ENCODE results near the gene HSPBAP1. TPM values are rescaled to one million over a fixed set of nuclear protein-coding genes. Genes with fewer than 3 reads are reported as not detected.

Gene HSPBAP1
- total RNA-seq, 1 experiment from 2014 or later = 6.4 TPM

DNA sequence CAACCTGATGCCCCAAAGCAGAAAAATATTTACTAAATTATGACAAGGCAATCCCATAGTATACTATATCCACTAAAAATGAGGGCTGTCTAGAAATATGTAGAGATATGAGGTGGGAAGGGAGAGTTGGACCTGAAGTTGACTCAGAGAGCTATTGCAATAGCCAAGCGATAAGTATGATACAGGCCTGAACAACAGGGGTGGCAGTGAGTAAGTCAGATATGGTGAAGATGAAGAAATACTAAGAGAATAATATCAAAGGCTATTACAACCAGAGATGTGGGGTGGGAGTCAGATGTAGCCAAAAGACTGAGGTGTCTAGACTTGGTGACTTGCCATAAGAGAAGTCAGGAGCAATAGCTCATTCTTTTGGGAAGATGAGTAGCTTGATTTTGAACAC is 9.2 kb downstream of the HSPBAP1 start:
- Histone ChIP-seq H3K4me2 (ENCODE audit: low read length) (no peak overlapping the region), H3K9me3 (ENCODE audit: low read length) (no peaks in the 10 kb centered on the region), H3K4me3 (ENCODE audit: low read length) (no peak overlapping the region), H3K9me2 (replicated peaks; ENCODE audit: low read length) (no peaks in the 10 kb centered on the region), H3K9ac (ENCODE audit: low read length) (no peak overlapping the region), H3K27ac (ENCODE audit: low read length) (no peak overlapping the region), H4K20me1 (ENCODE audit: low read length) (no peaks in the 10 kb centered on the region), H2AFZ (ENCODE audit: low read length) (no peak overlapping the region), H3K79me2 (ENCODE audit: low read length) (peaks cover 7% of the 10 kb centered on the region; the same call in 1 of the 2 replicates), H3K36me3 (ENCODE audit: low read depth, low read length) (no peaks in the 10 kb centered on the region), H3K4me1 (ENCODE audit: insufficient read depth, low read length) (peaks cover 20% of the 10 kb centered on the region), H3K27me3 (ENCODE audit: low read length) (no peaks in the 10 kb centered on the region), H3F3A (ENCODE audit: low read length, unreplicated experiment) (no peaks in the 10 kb centered on the region)
- CTCF ChIA-PET = no interaction called here
- POLR2A ChIA-PET (ENCODE audit: unreplicated experiment) = interaction anchor here (0.6 kb wide), 2 partner anchors 18 to 67 kb away, joined by 3 to 4 read pairs; no protein-coding TSS in a partner anchor
- no peak for TF ChIP-seq EZH2phosphoT487 (IDR thresholded peaks at IDR 0.05; ENCODE audit: borderline replicate concordance, low read length)
- TF ChIP-seq EZH2 (IDR thresholded peaks at IDR 0.05; ENCODE audit: low read length, unreplicated experiment) = no peak
- TF ChIP-seq, protein P1, sequence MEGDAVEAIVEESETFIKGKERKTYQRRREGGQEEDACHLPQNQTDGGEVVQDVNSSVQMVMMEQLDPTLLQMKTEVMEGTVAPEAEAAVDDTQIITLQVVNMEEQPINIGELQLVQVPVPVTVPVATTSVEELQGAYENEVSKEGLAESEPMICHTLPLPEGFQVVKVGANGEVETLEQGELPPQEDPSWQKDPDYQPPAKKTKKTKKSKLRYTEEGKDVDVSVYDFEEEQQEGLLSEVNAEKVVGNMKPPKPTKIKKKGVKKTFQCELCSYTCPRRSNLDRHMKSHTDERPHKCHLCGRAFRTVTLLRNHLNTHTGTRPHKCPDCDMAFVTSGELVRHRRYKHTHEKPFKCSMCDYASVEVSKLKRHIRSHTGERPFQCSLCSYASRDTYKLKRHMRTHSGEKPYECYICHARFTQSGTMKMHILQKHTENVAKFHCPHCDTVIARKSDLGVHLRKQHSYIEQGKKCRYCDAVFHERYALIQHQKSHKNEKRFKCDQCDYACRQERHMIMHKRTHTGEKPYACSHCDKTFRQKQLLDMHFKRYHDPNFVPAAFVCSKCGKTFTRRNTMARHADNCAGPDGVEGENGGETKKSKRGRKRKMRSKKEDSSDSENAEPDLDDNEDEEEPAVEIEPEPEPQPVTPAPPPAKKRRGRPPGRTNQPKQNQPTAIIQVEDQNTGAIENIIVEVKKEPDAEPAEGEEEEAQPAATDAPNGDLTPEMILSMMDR (conservative IDR thresholded peaks at IDR 0.05; ENCODE audit: low read depth, low read length) = no peak
- ATAC-seq = no peak
- DNase-seq = peak; percentile 10
- intact Hi-C loops (cut with micrococcal nuclease) = no loop called here
- BruUV-seq (replicated peaks) = no TSS peak

DNA sequence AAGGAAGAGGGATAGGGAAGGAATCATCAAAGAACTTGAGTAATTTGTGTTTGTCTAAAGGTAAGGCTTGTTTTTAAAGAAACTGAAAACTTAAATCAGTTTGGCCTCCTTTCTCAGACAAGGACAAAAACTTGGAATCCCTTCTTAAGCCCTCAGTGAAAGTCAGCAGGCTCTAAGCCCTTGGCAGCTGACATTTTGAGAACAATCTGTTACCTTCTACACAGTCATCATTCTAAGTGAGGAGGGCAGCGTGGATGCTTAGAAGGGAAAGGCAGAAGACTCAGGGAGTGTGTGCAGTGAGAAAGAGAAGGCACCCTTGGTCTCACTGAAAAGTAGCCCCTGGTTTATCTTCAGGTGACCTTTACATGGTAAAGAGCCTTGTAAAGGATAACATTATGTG is 10.8 kb downstream of the HSPBAP1 start:
- POLR2A ChIA-PET (ENCODE audit: unreplicated experiment) = no interaction called here
- no peaks in the 10 kb centered on the region for H4K20me1 ChIP-seq (ENCODE audit: low read length)
- CTCF ChIA-PET = no interaction called here
- TF ChIP-seq, protein P1 (conservative IDR thresholded peaks at IDR 0.05; ENCODE audit: low read depth, low read length) = no peak
- no peak for TF ChIP-seq EZH2 (IDR thresholded peaks at IDR 0.05; ENCODE audit: low read length, unreplicated experiment)
- TF ChIP-seq EZH2phosphoT487 (IDR thresholded peaks at IDR 0.05; ENCODE audit: borderline replicate concordance, low read length) = no peak
- no peak for ATAC-seq
- no peak overlapping the region for H3K4me2 ChIP-seq (ENCODE audit: low read length)
- BruUV-seq (replicated peaks) = no TSS peak
- H3K27ac ChIP-seq (ENCODE audit: low read length) = no peak overlapping the region
- H3F3A ChIP-seq (ENCODE audit: low read length, unreplicated experiment) = no peaks in the 10 kb centered on the region
- no peaks in the 10 kb centered on the region for H3K9me3 ChIP-seq (ENCODE audit: low read length)
- H3K36me3 ChIP-seq (ENCODE audit: low read depth, low read length) = no peaks in the 10 kb centered on the region
- no peaks in the 10 kb centered on the region for H3K9me2 ChIP-seq (replicated peaks; ENCODE audit: low read length)
- DNase-seq = no peak
- intact Hi-C loops (cut with micrococcal nuclease) = no loop called here
- peaks cover 3% of the 10 kb centered on the region; the same call in 1 of the 2 replicates for H3K79me2 ChIP-seq (ENCODE audit: low read length)
- H3K4me1 ChIP-seq (ENCODE audit: insufficient read depth, low read length) = peaks cover 20% of the 10 kb centered on the region
- no peak overlapping the region for H2AFZ ChIP-seq (ENCODE audit: low read length)
- no peaks in the 10 kb centered on the region for H3K27me3 ChIP-seq (ENCODE audit: low read length)
- H3K4me3 ChIP-seq (ENCODE audit: low read length) = no peak overlapping the region
- H3K9ac ChIP-seq (ENCODE audit: low read length) = no peak overlapping the region

DNA sequence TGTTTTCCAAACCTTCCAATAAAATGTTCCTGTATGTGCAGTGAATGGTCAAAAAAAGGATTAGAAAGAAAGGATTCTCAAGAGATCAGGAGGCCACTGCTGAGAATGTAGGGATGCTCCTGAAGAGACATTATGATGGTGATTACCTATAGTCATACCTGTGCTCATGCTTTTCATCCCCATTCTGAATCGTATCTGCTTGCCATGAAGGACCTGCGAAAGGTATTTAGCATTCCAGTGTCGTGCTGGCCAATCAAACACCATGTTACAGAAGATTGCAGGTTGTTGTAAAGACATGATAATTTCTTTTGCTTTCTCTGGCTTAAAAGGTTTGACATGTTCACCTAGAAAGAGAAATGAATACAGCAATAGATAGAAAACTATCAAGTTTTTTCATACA is 16.1 kb downstream of the HSPBAP1 start:
- ATAC-seq = no peak; the same call in 1 of the 2 replicates
- H3K9ac ChIP-seq (ENCODE audit: low read length) = no peak overlapping the region
- no peak overlapping the region for H3K27ac ChIP-seq (ENCODE audit: low read length)
- H3K4me3 ChIP-seq (ENCODE audit: low read length) = no peak overlapping the region
- ChIA-PET CTCF (interaction anchor here (0.6 to 1.8 kb wide), 2 partner anchors 23 to 116 kb away, joined by 3 to 6 read pairs; no protein-coding TSS in a partner anchor), POLR2A (ENCODE audit: unreplicated experiment) (no interaction called here)
- H3K4me2 ChIP-seq (ENCODE audit: low read length) = no peak overlapping the region
- intact Hi-C loops (cut with micrococcal nuclease) = no loop called here
- H3K27me3 ChIP-seq (ENCODE audit: low read length) = no peaks in the 10 kb centered on the region
- H3K36me3 ChIP-seq (ENCODE audit: low read depth, low read length) = no peaks in the 10 kb centered on the region
- no TSS peak for BruUV-seq (replicated peaks)
- peaks cover 4% of the 10 kb centered on the region for H3F3A ChIP-seq (ENCODE audit: low read length, unreplicated experiment)
- DNase-seq = no peak
- H2AFZ ChIP-seq (ENCODE audit: low read length) = no peak overlapping the region
- TF ChIP-seq EZH2 (IDR thresholded peaks at IDR 0.05; ENCODE audit: low read length, unreplicated experiment) = no peak
- TF ChIP-seq, protein P1 (conservative IDR thresholded peaks at IDR 0.05; ENCODE audit: low read depth, low read length) = no peak
- TF ChIP-seq EZH2phosphoT487 (IDR thresholded peaks at IDR 0.05; ENCODE audit: borderline replicate concordance, low read length) = no peak
- peaks cover 14% of the 10 kb centered on the region for H3K4me1 ChIP-seq (ENCODE audit: insufficient read depth, low read length)
- no peaks in the 10 kb centered on the region for H3K9me3 ChIP-seq (ENCODE audit: low read length)
- no peaks in the 10 kb centered on the region for H3K9me2 ChIP-seq (replicated peaks; ENCODE audit: low read length)
- H4K20me1 ChIP-seq (ENCODE audit: low read length) = no peaks in the 10 kb centered on the region
- H3K79me2 ChIP-seq (ENCODE audit: low read length) = no peaks in the 10 kb centered on the region

Measured in PC-3 (cell line).